Measurements from ENCODE around the gene TMEM184A.
A peak's percentile ranks its signal among the peaks of the same experiment; 100 is the strongest.
"Not testable (repeated sequence)": the region's sequence is repeated elsewhere in the genome, so short reads cannot be mapped to it uniquely, and the experiment has no call there.

TMEM184A gene

GRCh38 chr7:1520539-1521234 is 35.3 kb downstream of the TMEM184A start:
- no peak for DNase-seq

DNA sequence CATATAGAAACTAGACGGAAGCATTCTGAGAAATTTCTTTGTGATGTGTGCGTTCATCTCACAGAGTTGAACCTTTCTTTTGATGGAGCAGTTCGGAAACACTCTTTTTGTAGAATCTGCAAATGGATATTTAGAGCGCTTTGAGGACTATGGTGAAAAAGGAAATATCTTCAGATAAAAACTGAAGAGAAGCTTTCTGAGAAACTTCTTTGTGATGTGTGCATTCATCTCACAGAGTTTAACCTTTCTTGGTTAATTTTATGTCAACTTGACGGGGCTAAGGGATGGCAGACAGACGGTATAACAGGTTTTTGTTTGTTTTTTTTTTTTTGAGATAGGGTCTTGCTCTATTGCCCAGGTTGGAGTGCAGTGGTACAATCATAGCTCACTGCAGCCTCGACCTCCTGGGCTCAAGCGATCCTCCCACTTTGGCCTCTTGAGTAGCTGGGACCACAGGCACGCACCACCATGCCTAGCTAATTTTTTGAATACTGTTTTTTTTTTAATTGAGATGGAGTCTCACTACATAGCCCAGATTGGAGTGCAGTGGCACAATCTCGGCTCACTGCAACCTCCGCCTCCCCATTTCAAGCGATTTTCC is 36.6 kb downstream of the TMEM184A start:
- DNase-seq: not testable (repeated sequence)

DNA sequence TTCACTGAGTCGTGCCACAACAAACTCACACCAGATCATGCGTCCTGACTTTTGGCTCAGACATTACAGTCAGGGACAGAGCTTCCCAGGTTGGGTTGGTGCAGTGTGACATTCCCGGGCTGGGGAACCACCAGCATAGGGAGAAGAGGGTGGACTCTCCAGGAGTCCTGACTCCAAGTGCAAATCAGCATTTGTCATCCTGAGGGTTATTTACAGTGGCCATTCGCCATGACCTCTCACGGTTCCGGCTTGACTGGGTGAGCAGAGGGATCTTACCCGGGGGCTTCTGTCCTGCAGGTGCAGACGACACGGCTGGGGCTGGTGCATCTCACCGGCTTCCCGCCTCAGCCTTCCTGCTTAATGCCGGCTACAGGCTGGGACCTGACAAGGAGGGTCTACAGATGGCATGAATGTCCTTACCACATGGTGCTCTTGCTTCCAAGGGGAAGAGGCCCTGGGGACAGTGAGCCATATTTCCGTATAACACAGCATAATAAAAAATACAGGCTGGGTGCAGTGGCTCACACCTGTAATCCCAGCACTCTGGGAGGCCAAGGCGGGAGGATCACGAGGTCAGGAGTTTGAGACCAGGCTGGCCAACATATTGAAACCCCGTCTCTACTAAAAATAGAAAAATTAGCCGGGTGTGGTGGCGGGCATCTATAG is 39.3 kb downstream of the TMEM184A start:
- DNase-seq: no peak

DNA sequence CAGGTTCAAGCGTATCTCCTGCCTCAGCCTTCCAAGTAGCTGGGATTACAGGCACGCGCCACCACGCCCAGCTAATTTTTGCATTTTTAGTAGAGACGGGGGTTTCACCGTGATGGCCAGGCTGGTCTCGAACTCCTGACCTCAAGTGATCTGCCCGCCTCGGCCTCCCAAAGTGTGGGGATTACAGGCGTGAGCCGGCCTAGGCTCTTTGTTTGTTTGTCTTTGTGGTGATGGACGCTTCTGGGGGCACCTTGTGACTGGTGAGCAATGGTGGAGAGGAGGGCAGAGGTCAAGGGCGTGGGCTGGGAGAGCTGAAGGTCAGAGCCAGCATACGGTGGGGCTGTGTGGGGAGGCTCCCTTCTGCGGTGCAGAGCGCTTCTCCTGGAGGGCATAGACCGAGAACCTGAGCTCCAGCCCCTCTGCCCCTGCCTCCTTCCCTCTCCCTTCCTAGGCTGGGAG is 40.5 kb downstream of the TMEM184A start:
- not testable (repeated sequence) for DNase-seq

- no peak for DNase-seq
These were observed 41.0 kb downstream of the TMEM184A start for GRCh38 chr7:1514995-1515401.

- no peak for DNase-seq
These were observed 41.6 kb downstream of the TMEM184A start for GRCh38 chr7:1514407-1514806.

GRCh38 chr7:1513657-1514095 is 42.3 kb downstream of the TMEM184A start:
- no peak for DNase-seq

DNA sequence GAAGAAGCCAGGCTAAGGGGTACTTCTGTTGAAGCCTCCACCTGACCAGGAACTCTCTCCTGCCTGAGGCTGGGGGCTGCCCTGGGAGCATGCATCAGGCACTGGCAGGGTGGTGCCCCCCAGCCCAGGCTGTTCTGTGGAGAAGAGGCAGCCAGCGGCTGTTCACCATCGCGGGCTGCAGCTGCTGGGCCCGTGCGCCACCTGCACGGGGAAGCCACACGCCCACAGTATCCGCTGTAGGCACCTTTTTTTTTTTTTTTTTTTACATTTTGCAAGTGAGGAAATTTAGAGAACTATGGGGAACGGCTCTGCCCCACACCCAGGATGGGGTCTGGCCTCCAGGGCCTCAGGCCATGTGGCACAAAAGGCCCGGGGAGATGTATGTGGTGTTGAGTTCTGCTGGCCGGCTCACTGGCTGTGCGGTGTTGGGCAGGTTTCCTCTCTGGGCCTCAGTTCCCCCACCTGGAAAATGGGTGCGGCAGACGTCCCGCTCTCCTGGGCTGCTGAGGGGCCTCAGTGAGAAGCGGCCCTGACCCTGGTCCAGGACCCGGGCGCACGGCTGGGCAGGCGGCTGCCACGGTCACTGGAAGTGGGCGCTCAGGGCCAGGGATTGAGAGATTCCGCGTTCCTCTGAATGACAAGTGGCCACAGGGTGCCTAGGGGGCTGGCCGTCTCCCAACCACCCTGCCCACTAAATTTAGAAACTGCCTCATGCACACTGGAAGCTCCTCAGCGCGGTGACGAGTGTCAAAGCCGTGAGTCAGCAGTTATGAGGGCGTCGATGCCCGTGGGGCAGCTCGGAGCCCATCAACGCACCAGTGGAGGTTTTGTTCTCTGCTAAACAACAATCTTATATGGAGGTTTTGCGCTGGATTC is 43.0 kb downstream of the TMEM184A start:
- DNase-seq: peak; percentile 54 to 58

DNA sequence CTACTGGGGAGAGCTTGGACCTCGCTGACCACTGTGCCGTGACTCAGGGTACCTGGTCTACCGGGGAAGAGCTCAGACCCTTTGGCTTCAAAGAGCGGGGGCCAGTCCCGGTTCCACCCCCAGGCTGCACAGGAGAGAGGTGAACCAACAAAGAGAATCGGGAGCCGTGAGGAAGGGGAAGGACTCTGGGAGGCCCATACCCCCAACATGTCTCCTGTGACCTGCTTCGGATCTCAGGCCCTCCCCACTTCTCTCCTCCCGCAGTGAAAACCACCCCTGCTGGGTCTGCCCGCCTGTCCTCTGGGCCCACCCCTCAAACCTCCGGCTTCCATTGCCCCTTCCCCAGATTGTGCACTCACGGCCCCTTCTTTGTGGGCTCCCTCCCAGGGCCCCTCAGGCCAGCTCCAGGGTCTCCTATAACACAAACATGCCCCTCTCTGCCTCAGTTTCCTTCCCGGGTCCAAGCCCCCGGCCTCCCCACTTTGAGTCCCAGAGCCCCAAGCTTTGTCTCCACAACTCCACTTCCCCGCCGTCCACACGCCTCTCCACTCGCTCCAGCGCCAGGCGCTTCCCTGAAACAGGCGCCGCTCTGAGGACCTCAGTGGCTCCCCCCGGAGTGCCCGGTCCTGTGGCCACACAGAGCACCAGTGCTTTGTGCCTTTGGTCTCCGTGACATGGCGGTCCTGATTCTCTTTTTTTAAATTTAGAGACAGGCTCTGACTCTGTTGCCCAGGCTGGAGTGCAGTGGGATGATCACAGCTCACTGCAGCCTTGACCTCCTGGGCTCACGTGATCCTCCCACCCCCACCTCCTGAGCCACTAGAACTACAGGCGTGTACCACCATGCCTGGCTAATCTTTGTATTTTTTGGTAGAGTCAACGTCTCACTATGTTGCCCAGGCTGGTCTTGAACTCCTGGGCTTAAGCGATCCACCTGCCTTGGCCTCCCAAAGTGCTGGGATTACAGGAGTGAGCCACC is 44.3 kb downstream of the TMEM184A start:
- DNase-seq: no peak

- no peak for DNase-seq
These were observed 45.2 kb downstream of the TMEM184A start for GRCh38 chr7:1510780-1511154.

DNA sequence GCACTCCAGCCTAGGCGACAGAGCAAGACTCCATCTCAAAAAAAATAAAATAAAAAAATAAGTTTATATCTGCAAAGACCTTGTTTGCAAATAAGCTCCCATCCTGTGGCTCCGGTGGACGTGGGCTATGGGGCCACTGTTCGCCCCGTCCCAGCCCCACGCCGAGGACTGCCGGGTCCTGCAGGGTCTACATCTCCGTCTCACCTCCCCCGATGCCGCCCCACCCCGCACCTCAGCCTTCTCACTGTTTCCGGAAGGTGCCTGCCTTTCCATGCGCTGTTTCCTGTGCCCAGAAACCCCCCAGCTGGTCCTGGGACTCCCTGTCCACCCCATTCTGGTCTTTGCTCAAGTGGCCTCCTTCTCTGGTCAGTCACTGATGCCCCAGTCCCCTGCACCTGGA is 46.8 kb downstream of the TMEM184A start:
- no peak for DNase-seq

DNA sequence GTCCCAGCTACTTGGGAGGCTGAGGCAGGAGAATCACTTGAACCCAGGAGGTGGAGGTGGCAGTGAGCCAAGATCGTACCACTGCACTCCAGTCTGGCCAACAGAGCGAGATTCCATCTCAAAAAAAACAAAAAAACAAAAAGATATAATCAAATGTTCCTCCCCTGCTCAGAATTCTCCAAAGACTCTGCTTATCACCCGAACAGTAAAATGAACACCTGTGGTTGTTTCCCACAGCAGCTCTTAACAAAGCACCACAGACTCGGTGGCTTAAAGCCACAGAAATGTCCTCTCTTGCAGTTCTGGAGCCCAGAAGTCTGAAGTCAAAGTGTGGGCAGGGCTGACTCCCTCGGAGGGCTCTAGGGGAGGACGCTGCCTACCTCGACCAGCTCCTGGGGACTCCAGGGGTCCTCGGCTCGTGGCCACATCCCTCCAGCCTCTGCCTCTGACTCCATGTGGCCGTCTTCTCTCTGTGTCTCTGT is 47.7 kb downstream of the TMEM184A start:
- DNase-seq: no peak

- no peak for DNase-seq
These were observed 50.1 kb downstream of the TMEM184A start for GRCh38 chr7:1505731-1506550.

- DNase-seq: peak; percentile 87 to 92
These were observed 51.9 kb downstream of the TMEM184A start, which contains the start of gene INTS1 for GRCh38 chr7:1503816-1504775. Gene INTS1 (minus strand): TSS chr7:1504389. CDS start chr7:1503960, 429 bp downstream.

DNA sequence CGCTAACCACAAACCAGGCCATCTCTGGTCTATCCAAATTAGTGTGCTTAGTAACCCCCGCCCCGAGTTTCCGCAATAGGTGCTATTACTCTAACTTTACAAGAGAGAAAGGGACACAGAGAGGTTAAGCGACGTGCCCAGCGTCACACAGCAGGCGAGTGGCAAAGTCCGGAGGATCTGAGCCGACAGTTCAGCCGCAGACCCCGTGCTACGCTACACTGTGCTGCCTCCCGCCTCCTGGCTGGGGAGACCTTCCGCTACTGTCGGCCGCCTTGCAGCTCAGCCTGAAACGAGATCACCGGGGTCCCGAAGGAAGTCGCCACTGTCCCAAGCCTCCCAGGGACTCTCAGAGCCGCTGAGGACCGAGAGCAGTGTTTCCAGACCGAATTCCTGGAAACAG is 52.6 kb downstream of the TMEM184A start:
- DNase-seq: no peak

DNA sequence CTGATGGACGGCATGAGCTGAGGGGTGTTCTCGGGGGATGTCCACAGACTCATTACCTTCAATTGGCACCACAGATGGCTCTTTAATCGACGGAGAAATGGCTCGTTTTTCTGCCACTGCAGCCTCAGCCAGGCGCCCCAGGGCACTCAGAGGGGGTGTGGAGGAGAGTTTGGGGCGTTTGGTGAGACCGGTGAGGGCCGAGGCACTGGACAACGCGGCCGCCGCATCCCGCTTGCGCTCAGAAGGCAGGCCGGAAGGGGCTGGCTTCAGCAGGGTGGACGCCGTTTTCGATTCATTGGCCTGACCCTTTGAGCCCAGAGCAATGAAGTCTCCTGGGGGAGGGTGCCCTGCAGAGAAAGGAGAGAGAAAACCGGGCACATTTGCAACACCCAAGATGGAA is 53.2 kb downstream of the TMEM184A start:
- no peak for DNase-seq

DNA sequence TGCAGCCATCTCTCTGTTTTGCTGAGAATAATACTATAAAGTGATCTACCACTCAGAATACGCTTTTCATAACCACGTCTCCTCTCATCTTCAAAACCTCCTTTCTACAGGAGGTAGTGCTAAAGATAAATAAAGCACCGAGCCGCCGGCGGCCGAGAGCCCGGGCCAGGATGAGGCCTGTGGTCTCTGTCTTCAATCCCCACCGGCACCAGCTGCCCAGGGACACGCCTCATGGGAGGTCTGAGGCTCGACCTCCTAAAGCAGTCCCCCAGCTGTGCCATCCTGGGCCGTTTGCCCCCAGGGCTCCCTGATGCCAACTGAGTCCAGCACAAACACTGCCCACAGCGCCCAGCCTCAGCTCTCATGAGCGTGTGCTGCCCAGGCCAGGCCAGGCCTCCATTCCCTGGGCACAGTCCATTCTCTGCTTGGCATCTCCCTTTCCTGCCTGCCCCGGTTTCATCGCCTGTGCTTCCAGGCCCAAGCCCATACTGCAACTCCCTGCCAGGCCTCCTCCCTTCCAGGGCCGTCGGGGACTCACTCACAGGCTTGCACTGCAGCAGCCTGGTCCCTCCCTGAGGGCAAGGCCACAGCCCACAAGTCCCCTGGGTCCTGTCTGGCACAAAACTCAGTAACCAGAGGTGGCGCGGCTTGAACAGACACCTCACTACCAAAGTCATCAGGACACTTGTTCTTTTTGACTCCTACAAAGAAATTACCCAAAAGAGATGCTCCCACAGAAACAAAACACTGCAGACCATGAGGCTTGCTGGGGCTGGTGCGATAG is 54.3 kb downstream of the TMEM184A start:
- DNase-seq: no peak

- no peak for DNase-seq
These were observed 55.8 kb downstream of the TMEM184A start for GRCh38 chr7:1500064-1500807.

All from CD4-positive, alpha-beta T cell treated with Interferon alpha-2 for 1 hour (primary cell).